Loucy (cell line): ENCODE data around the gene PLCG1.

Source experiments
- H2AFZ ChIP-seq: fragments of 200-600 bp; sonication (generic); 2 replicates; pipeline ENCODE4 v1.6.0; 2016; ENCODE audit warnings: antibody characterized with exemption, mild to moderate bottlenecking, low read length, moderate library complexity
- H3F3A ChIP-seq: fragments of 200-600 bp; 2 replicates; pipeline ENCODE4 v1.6.0; 2016; ENCODE audit warnings: antibody characterized with exemption, low read depth, mild to moderate bottlenecking
- H3K27me3 ChIP-seq: fragments of 200-600 bp; sonication (generic); 2 replicates; pipeline ENCODE4 v1.6.1; 2014; ENCODE audit warnings: low read length, mild to moderate bottlenecking; ENCODE audit not compliant: insufficient read depth, poor library complexity, severe bottlenecking
- H3K36me3 ChIP-seq: fragments of 200-600 bp; sonication (generic); 2 replicates; pipeline ENCODE4 v1.6.1; 2016; ENCODE audit warnings: low read length; ENCODE audit not compliant: insufficient read depth
- H3K4me1 ChIP-seq: fragments of 200-600 bp; sonication (generic); 2 replicates; pipeline ENCODE4 v1.5.1; 2014; ENCODE audit warnings: low read length, mild to moderate bottlenecking; ENCODE audit not compliant: insufficient read depth, poor library complexity, severe bottlenecking
- H3K4me2 ChIP-seq: fragments of 200-600 bp; sonication (generic); 2 replicates; pipeline ENCODE4 v1.6.0; 2014; ENCODE audit warnings: antibody characterized with exemption, low read length, low read depth, mild to moderate bottlenecking; ENCODE audit not compliant: poor library complexity, severe bottlenecking
- H3K4me3 ChIP-seq: fragments of 200-600 bp; sonication (generic); 2 replicates; pipeline ENCODE4 v1.5.1; 2014; ENCODE audit warnings: low read length, mild to moderate bottlenecking, mixed read lengths; ENCODE audit not compliant: poor library complexity, severe bottlenecking
- H3K79me2 ChIP-seq: fragments of 200-600 bp; sonication (generic); 2 replicates; pipeline ENCODE4 v1.6.1; 2014; ENCODE audit warnings: low read length; ENCODE audit not compliant: insufficient read depth
- H3K9ac ChIP-seq: fragments of 200-600 bp; sonication (generic); 2 replicates; pipeline ENCODE4 v1.6.0; 2014; ENCODE audit warnings: mild to moderate bottlenecking, low read depth, low read length, moderate library complexity; ENCODE audit not compliant: poor library complexity, severe bottlenecking
- H3K9me2 ChIP-seq: fragments of 200-600 bp; sonication (generic); replicated peaks from 2 replicates; pipeline ENCODE4 v1.6.1; 2016; ENCODE audit warnings: low read depth, low read length, mixed read lengths
- H3K9me3 ChIP-seq: fragments of 200-600 bp; sonication (generic); 2 replicates; pipeline ENCODE4 v1.6.1; 2014; ENCODE audit warnings: mild to moderate bottlenecking, antibody characterized with exemption, low read length, low read depth; ENCODE audit not compliant: insufficient read depth
- H4K20me1 ChIP-seq: fragments of 200-600 bp; sonication (generic); 2 replicates; pipeline ENCODE4 v1.6.0; 2014; ENCODE audit warnings: antibody characterized with exemption, low read length, mild to moderate bottlenecking; ENCODE audit not compliant: insufficient read depth, poor library complexity, severe bottlenecking
- CTCF ChIP-seq: fragments of 200-600 bp; sonication (generic); conservative IDR thresholded peaks from 2 replicates; pipeline ENCODE4 v1.5.1; 2014; ENCODE audit warnings: mild to moderate bottlenecking, antibody characterized with exemption, low read length
- EZH2phosphoT487 ChIP-seq: fragments of 200-600 bp; IDR thresholded peaks from 2 replicates; pipeline ENCODE4 v1.6.1; 2018; ENCODE audit warnings: antibody characterized with exemption, mild to moderate bottlenecking, moderate library complexity, borderline replicate concordance

The PLCG1 gene

DNA sequence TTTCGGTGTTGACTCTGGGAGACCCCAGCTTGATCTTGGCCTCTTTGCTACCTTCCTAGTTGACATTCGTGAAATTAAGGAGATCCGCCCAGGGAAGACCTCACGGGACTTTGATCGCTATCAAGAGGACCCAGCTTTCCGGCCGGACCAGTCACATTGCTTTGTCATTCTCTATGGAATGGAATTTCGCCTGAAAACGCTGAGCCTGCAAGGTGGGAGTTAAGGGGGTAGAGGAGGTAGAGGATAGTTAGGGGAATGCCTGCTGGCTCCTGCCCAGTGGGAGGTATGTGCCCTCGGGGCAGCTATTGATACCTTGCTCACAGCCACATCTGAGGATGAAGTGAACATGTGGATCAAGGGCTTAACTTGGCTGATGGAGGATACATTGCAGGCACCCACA is 22.2 kb downstream of the PLCG1 start:
- Histone ChIP-seq H4K20me1 (peaks cover 72% of the 10 kb centered on the region), H3K9me2 (no peaks in the 10 kb centered on the region), H3K36me3 (peaks cover 63% of the 10 kb centered on the region)

GRCh38 chr20:41160686-41161085 is 23.3 kb downstream of the PLCG1 start:
- Histone ChIP-seq H3F3A (0 out of 2 replicates have a peak, but pooled peaks cover 6% of the 10 kb centered on the region), H3K36me3 (peaks cover 65% of the 10 kb centered on the region), H3K4me2 (no peak overlapping the region), H3K4me3 (no peak overlapping the region), H2AFZ (no peak overlapping the region), H3K27me3 (no peaks in the 10 kb centered on the region), H3K4me1 (peaks cover 35% of the 10 kb centered on the region), H3K79me2 (peaks cover 55% of the 10 kb centered on the region), H3K9me3 (no peaks in the 10 kb centered on the region), H4K20me1 (peaks cover 64% of the 10 kb centered on the region), H3K9ac (no peak overlapping the region), H3K9me2 (no peaks in the 10 kb centered on the region)
- no peak for TF ChIP-seq CTCF
- TF ChIP-seq EZH2phosphoT487 = no peak

More for the DNA sequence above, 22.2 kb downstream of the PLCG1 start:
- Histone ChIP-seq H3K4me3 (no peak overlapping the region), H2AFZ (no peak overlapping the region), H3F3A (0 out of 2 replicates have a peak, but pooled peaks cover 6% of the 10 kb centered on the region), H3K9me3 (no peaks in the 10 kb centered on the region), H3K4me1 (peaks cover 46% of the 10 kb centered on the region), H3K79me2 (peaks cover 67% of the 10 kb centered on the region), H3K9ac (no peak overlapping the region), H3K4me2 (no peak overlapping the region), H3K27me3 (no peaks in the 10 kb centered on the region)
- TF ChIP-seq EZH2phosphoT487 (no peak), CTCF (no peak)

DNA sequence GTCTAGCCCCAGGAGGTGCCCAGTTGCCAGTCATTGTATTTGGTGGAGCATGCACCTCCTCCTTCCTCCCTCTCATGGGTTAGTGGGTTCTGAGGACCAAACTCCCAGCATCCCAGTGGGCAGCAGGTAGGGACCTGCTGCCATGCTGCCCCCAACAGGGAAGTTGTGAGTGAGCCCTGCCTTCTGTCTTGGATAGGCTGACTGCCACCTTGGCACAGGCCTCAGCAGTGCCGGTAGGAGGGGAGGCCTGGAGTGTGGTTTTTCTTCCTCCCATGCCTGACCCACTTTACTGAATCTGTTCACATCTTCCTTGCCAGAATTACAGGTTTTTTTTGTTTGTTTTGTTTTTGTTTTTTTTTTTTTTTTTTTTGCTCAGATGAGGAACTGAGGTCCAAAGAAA is 24.5 kb downstream of the PLCG1 start:
- peaks cover 64% of the 10 kb centered on the region for H4K20me1 ChIP-seq
- no peaks in the 10 kb centered on the region for H3K27me3 ChIP-seq
- H3K4me2 ChIP-seq = no peak overlapping the region
- H3K4me1 ChIP-seq = peaks cover 23% of the 10 kb centered on the region
- no peaks in the 10 kb centered on the region for H3K9me3 ChIP-seq
- no peaks in the 10 kb centered on the region for H3K9me2 ChIP-seq
- H3K4me3 ChIP-seq = no peak overlapping the region
- H3K36me3 ChIP-seq = peaks cover 76% of the 10 kb centered on the region
- H3F3A ChIP-seq = 0 out of 2 replicates have a peak, but pooled peaks cover 6% of the 10 kb centered on the region
- peaks cover 43% of the 10 kb centered on the region for H3K79me2 ChIP-seq
- no peak overlapping the region for H2AFZ ChIP-seq
- TF ChIP-seq CTCF (no peak), EZH2phosphoT487 (no peak)
- H3K9ac ChIP-seq = no peak overlapping the region
